COLO668 (cell line): Measurements from ENCODE around the gene LMO2.
"Not testable (repeated sequence)": the region's sequence is repeated elsewhere in the genome, so short reads cannot be mapped to it uniquely, and the experiment has no call there.

ENCODE experiments used
- DNase-seq: peaks from one replicate; lab custom pipeline; 2025; ENCODE audit not compliant: unreplicated experiment; lab: John Stamatoyannopoulos, UW

The LMO2 gene

DNA sequence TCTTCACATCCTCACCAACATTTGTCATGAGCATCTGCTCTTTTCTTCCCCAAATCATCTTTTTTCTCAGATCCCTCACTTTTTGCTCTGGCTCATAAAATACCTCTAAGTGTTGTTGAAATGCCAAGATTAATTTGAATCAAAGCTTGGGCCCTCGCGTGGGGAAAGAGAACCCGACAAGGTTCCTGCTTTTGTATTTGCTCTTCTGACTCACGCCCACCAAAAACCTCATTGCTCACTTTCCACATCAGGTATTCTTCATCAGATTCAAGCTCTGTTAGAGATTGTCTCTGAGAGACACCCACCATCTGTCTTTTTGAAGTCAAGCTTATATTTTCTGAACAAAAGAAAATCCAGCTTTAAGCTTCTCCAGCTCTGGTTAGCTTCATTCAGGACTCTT is 64.7 kb downstream of the LMO2 start:
- DNase-seq, result no peak

DNA sequence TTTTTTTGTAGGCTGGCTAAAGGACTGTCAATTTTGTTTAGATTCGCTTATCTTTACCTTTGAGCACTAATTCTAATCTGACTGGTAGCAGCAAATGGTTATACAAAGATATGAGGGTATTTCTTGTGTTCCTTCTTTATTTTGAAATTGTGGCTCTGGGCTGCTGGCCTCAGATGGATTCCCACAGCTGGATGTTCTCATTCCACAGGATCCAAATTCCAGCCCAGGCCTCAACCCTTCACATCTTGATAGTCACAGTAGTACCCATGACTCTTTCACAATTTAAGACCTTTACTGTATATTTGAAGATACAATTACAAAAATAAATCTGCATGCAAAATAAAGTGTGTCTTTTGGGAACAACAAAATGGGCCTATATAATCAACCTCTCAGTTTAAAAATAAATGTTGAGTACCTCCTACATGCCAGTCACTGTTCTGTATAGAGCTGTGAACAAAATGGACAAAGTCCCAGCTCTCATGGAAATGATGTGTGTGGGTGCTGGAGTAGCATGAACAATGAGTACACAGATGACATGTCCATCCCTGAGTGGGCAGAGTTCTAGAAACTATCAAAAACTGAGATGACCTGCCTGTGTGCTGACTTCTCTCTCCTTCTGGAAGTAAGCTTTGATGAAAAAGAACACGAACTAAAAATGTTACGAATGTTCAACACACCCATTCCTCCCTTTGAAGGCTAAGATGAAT is 65.9 kb downstream of the LMO2 start:
- no peak for DNase-seq

DNA sequence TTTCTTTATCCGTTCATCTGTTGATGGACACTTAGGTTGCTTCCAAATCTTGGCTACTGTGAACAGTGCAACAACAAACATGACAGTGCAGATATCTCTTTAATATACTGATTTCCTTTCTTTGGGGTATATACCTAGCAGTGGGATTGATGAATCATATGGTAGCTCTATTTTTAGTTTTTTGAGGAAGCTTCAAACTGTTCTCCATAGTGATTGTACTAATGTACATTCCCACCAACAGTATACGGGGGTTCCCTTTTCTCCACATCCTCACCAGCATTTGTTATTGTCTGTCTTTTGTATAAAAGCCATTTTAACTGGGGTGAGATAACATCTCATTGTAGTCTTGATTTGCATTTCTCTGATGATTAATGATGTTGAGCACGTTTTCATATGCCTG is 68.9 kb downstream of the LMO2 start:
- DNase-seq, result not testable (repeated sequence)

DNA sequence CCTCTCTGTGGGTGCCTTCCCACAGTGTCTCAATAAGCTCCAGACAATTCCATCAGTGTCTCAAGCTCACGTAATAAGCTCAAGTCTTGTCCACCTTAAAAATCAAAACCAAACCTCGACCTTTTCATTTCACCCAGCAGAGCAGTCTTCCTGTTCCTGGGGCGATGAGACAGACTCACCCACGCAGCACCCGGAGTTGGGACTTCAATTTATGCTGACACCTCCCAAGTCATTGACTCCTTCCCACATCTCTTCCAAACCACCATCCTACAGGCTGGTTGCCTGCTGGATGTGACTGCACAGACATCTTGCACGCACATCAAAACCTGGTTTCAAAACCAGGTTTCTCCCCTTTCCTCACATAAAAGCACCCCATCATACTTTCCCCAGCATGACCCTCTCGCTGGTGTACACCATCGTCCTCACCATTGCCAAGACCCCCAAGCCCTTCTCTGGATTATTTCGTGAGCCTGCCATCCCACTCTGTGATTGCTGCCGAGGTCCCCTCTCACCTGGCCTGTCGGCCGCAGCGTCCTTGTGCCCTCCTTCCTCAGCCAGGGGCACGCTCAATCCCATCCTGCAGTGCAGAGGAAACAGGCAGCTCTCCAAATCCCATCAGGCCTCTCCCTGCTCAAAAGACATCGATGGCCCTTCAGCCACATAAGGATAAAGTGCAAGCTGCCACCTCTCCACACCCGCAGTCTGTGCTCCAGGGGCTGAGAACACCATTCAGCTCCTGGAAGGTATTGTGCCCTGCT is 72.4 kb downstream of the LMO2 start:
- no peak for DNase-seq
